Endothelial cell of umbilical vein (primary cell): Measurements from ENCODE around the gene ENTREP1. TPM values are rescaled to one million over a fixed set of nuclear protein-coding genes. Genes with fewer than 3 reads are reported as not detected.

Experiments
- BruUV-seq: library from RNA; stranded (reverse); fragments of 400-500 nt; replicated peaks from 2 replicates; lab custom pipeline; 2021; lab: Mats Ljungman, UMichigan
- CTCF ChIA-PET: fragments of 300-600, 350-600 bp; sonication (Branson Sonifier 250); formaldehyde crosslinking; loops from one replicate; lab custom pipeline; 2021; ENCODE audit warnings: antibody characterized with exemption, inconsistent platforms; lab: Charles Lee
- POLR2A ChIA-PET: fragments of 300-600, 350-600 bp; sonication (Branson Sonifier 250); formaldehyde crosslinking; loops from one replicate; lab custom pipeline; 2021; ENCODE audit warnings: antibody characterized with exemption, inconsistent platforms; lab: Charles Lee
- DNase-seq: peaks from one replicate; pipeline ENCODE4 v3.0.0-alpha.2; 2011; ENCODE audit warnings: low read depth, low spot score
- FAIRE-seq: peaks from 2 replicates; lab custom pipeline; 2011; peaks lifted over from hg19 to GRCh38; lab: Jason Lieb, UNC
- H2AFZ ChIP-seq: 2 replicates; pipeline ENCODE4 v1.6.0; 2012; ENCODE audit warnings: low read depth, low read length, control low read depth, inconsistent platforms
- H3K27ac ChIP-seq: 2 replicates; pipeline ENCODE4 v1.5.1; 2011; ENCODE audit warnings: low read depth, mild to moderate bottlenecking, control low read depth, low read length, moderate library complexity; ENCODE audit not compliant: insufficient read depth
- H3K27me3 ChIP-seq, 2 experiments: 2 replicates each; pipeline versions ENCODE4 v1.6.0 to v1.6.1; 2011; ENCODE audit warnings: low read length in 2 of 2, mixed read lengths in 1 of 2; ENCODE audit not compliant: control insufficient read depth in 2 of 2, insufficient read depth in 2 of 2
- H3K36me3 ChIP-seq, 2 experiments: 2 replicates in 1 of 2; 3 replicates in 1 of 2; pipeline ENCODE4 v1.5.1; 2011; ENCODE audit warnings: low read length in 2 of 2, mild to moderate bottlenecking in 1 of 2, moderate library complexity in 1 of 2; ENCODE audit not compliant: control insufficient read depth in 2 of 2, insufficient read depth in 2 of 2; ENCODE audit errors: extremely low read depth in 1 of 2
- H3K4me1 ChIP-seq: 3 replicates; pipeline ENCODE4 v1.5.1; 2011; ENCODE audit warnings: mild to moderate bottlenecking, low read length; ENCODE audit not compliant: control insufficient read depth, insufficient read depth; ENCODE audit errors: extremely low read depth
- H3K4me2 ChIP-seq: 2 replicates; pipeline ENCODE4 v1.6.1; 2011; ENCODE audit warnings: low read length, control low read depth, mixed read lengths; ENCODE audit not compliant: insufficient read depth
- H3K4me3 ChIP-seq, 3 experiments: fragments of 200-600 bp in 1 of 3; sonication (generic), shearing (Covaris generic) in 1 of 3; replicated peaks in 1 of 3; 2 replicates each; pipeline ENCODE4 v1.5.1; 2011 to 2016; ENCODE audit warnings: control low read depth in 3 of 3, low read length in 3 of 3, mild to moderate bottlenecking in 2 of 3, inconsistent platforms in 1 of 3, low read depth in 1 of 3, moderate library complexity in 1 of 3; ENCODE audit not compliant: insufficient read depth in 1 of 3
- H3K79me2 ChIP-seq: 2 replicates; pipeline ENCODE4 v1.6.0; 2012; ENCODE audit warnings: low read length, inconsistent platforms; ENCODE audit not compliant: control insufficient read depth, insufficient read depth
- H3K9ac ChIP-seq: replicated peaks from 2 replicates; pipeline ENCODE3; 2011; ENCODE audit warnings: low read length, control low read depth; ENCODE audit not compliant: insufficient read depth; ENCODE audit errors: extremely low read depth
- H3K9me1 ChIP-seq: replicated peaks from 3 replicates; pipeline ENCODE4 v1.6.0; 2011; ENCODE audit warnings: mild to moderate bottlenecking, low read length; ENCODE audit not compliant: control insufficient read depth, insufficient read depth; ENCODE audit errors: extremely low read depth
- H3K9me3 ChIP-seq: replicated peaks from 2 replicates; pipeline ENCODE4 v1.5.1; 2012; ENCODE audit warnings: low read length, inconsistent platforms; ENCODE audit not compliant: control insufficient read depth, insufficient read depth
- H4K20me1 ChIP-seq: replicated peaks from 2 replicates; pipeline ENCODE3; 2011; ENCODE audit warnings: mild to moderate bottlenecking, low read length; ENCODE audit not compliant: control insufficient read depth, insufficient read depth; ENCODE audit errors: extremely low read depth
- CTCF ChIP-seq, 2 donors: IDR thresholded peaks; 1 replicate in 1 of 2; 2 replicates in 1 of 2; pipeline ENCODE4 v1.5.1; 2011; ENCODE audit warnings: low read length in 2 of 2, mild to moderate bottlenecking in 2 of 2, moderate library complexity in 2 of 2, control low read depth in 1 of 2, inconsistent platforms in 1 of 2, low read depth in 1 of 2; ENCODE audit not compliant: insufficient read depth in 1 of 2; ENCODE audit errors: extremely low read depth in 1 of 2
- EZH2 ChIP-seq: IDR thresholded peaks from 2 replicates; pipeline ENCODE4 v1.6.1; 2012; ENCODE audit warnings: borderline replicate concordance, low read depth, mild to moderate bottlenecking, moderate library complexity, low read length, inconsistent platforms; ENCODE audit not compliant: severe bottlenecking
- FOS ChIP-seq: IDR thresholded peaks from 2 replicates; pipeline ENCODE4 v1.6.1; 2011; ENCODE audit warnings: mild to moderate bottlenecking, low read length, moderate library complexity, borderline replicate concordance; ENCODE audit not compliant: insufficient read depth
- GATA2 ChIP-seq: IDR thresholded peaks from 2 replicates; pipeline ENCODE4 v1.7.0; 2011; ENCODE audit warnings: low read depth, mild to moderate bottlenecking, moderate library complexity, mixed read lengths, low read length; ENCODE audit not compliant: insufficient read length, insufficient read depth
- JUN ChIP-seq: IDR thresholded peaks from 2 replicates; pipeline ENCODE4 v1.6.1; 2011; ENCODE audit warnings: borderline replicate concordance, low read depth; ENCODE audit not compliant: insufficient read length, insufficient read depth
- MAX ChIP-seq: IDR thresholded peaks from 2 replicates; pipeline ENCODE4 v1.6.1; 2011; ENCODE audit not compliant: insufficient read depth, insufficient read length
- MYC ChIP-seq: IDR thresholded peaks from one replicate; pipeline ENCODE4 v1.6.1; 2011; ENCODE audit warnings: mild to moderate bottlenecking, low read depth, low read length
- POLR2A ChIP-seq: IDR thresholded peaks from 2 replicates; pipeline ENCODE4 v1.6.1; 2012; ENCODE audit warnings: low read depth, mild to moderate bottlenecking, control low read depth, low read length
- POLR2AphosphoS5 ChIP-seq: IDR thresholded peaks from 2 replicates; pipeline ENCODE4 v1.6.1; 2012; ENCODE audit warnings: low read depth, mild to moderate bottlenecking, control low read depth, low read length, moderate library complexity; ENCODE audit not compliant: insufficient read depth
- dilution Hi-C: fragments of 300-500 bp; cut with MboI; formaldehyde crosslinking; loops from one replicate; pipeline ENCODE4 v1.15.0; 2019; ENCODE audit warnings: low sequenced_read_pairs; ENCODE audit not compliant: extremely low pct_ligation_motif_present
- intact Hi-C: fragments of 100-400 bp; cut with micrococcal nuclease; formaldehyde crosslinking; loops from one replicate; pipeline ENCODE4 v1.10.0; 2022
- polyA plus RNA-seq, 4 experiments: library from polyadenylated mRNA; depleted of rRNA in 3 of 4; stranded (reverse) in 3 of 4; unstranded in 1 of 4; fragments of >200 nt; gene quantifications; 2 replicates each; pipeline versions ENCODE4 v1.2.1 to v1.2.3, GENCODE V29; 2011 to 2012; ENCODE audit warnings: missing spikeins in 1 of 4
- total RNA-seq: library from RNA; stranded (reverse); gene quantifications from 2 replicates; pipeline ENCODE4 v1.2.3, GENCODE V29; 2021

The ENTREP1 gene
- total and polyA plus RNA-seq, 2 donors (not counting 3 experiments of a cell fraction or from before 2014, with no cell fraction given), result 7.1 to 13.5 TPM

- ChIA-PET CTCF (interaction anchor here (0.9 to 1.2 kb wide), 3 partner anchors 16 to 50 kb away, joined by 3 read pairs; no protein-coding TSS in a partner anchor), POLR2A (no interaction called here)
- FAIRE-seq, result no peak
- no peaks in the 10 kb centered on the region for H3K9me3 ChIP-seq
- H3K27ac ChIP-seq, result no peak overlapping the region
- H3K4me2 ChIP-seq, result no peak overlapping the region
- no peak overlapping the region for H2AFZ ChIP-seq
- no peaks in the 10 kb centered on the region for H3K79me2 ChIP-seq
- H4K20me1 ChIP-seq, result no peaks in the 10 kb centered on the region
- H3K9me1 ChIP-seq, result no peaks in the 10 kb centered on the region
- intact Hi-C loops (no loop called here), dilution Hi-C loops (no loop called here)
- BruUV-seq, result no TSS peak
- TF ChIP-seq EZH2 (no peak), POLR2A (no peak), CTCF (IDR thresholded peaks at IDR 0.05; ENCODE audit: extremely low read depth in 1 of 2, insufficient read depth in 1 of 2, low read depth in 1 of 2, low read length in 2 of 2) (no peak), GATA2 (no peak), JUN (no peak), MYC (no peak), MAX (no peak), POLR2AphosphoS5 (no peak), FOS (no peak)
- peaks cover 0 to 2% of the 10 kb centered on the region in 2 experiments for H3K27me3 ChIP-seq
- H3K4me3 ChIP-seq, result no peak overlapping the region
- no peaks in the 10 kb centered on the region for H3K36me3 ChIP-seq
- H3K9ac ChIP-seq, result no peak overlapping the region
- DNase-seq, result no peak
- H3K4me1 ChIP-seq, result no peaks in the 10 kb centered on the region
Observed at GRCh38 chr9:69397384-69398214, 72.6 kb downstream of the ENTREP1 start.
